GM12878 (cell line): ENCODE results near the gene CENPP. TPM values are rescaled to one million over a fixed set of nuclear protein-coding genes. Genes with fewer than 3 reads are reported as not detected.

Source experiments
- ATAC-seq: fragments of 200-7000 bp; cut with Tn5 transposase; 3 replicates; pipeline ENCODE4 v1.9.1; 2020; ENCODE audit warnings: mild to moderate bottlenecking, moderate library complexity
- BruUV-seq: library from RNA; stranded (reverse); fragments of 400-500 nt; replicated peaks from 2 replicates; lab custom pipeline; 2021; lab: Mats Ljungman, UMichigan
- CTCF ChIA-PET: fragments of 300-600 bp; sonication (Branson Sonifier 250); formaldehyde crosslinking; extraction: SDS; loops from one replicate; lab custom pipeline; 2021; ENCODE audit warnings: inconsistent platforms; lab: Yijun Ruan, JAX
- POLR2A ChIA-PET: fragments of 350-600 bp; formaldehyde crosslinking; extraction: SDS; loops from one replicate; lab custom pipeline; 2021; ENCODE audit warnings: inconsistent platforms; lab: Charles Lee
- RAD21 ChIA-PET: fragments of 300-600 bp; sonication (Branson Sonifier 250); formaldehyde crosslinking; loops from one replicate; lab custom pipeline; 2023; ENCODE audit warnings: antibody characterized with exemption; ENCODE audit not compliant: unreplicated experiment; lab: Charles Lee
- SMC1A ChIA-PET: fragments of 300-600 bp; sonication (Branson Sonifier 250); formaldehyde crosslinking; loops from one replicate; lab custom pipeline; 2023; ENCODE audit not compliant: unreplicated experiment, uncharacterized antibody; lab: Charles Lee
- DNase-seq: peaks from one replicate; pipeline ENCODE4 v3.0.0-alpha.2; 2011; ENCODE audit warnings: low read depth, low spot score
- FAIRE-seq: peaks from 3 replicates; lab custom pipeline; 2011; peaks lifted over from hg19 to GRCh38; lab: Jason Lieb, UNC
- H2AFZ ChIP-seq: 2 replicates; pipeline ENCODE4 v1.6.0; 2011; ENCODE audit warnings: low read depth, low read length, control low read depth; ENCODE audit not compliant: control insufficient read depth
- H3K27ac ChIP-seq: 2 replicates; pipeline ENCODE4 v1.5.1; 2011; ENCODE audit warnings: control low read depth; ENCODE audit not compliant: control insufficient read depth, insufficient read depth
- H3K27me3 ChIP-seq, 2 experiments: replicated peaks in 1 of 2; 2 replicates each; pipeline versions ENCODE4 v1.6.0 to v1.6.1; 2011; ENCODE audit warnings: low read length in 1 of 2; ENCODE audit not compliant: control insufficient read depth in 2 of 2, insufficient read depth in 2 of 2
- H3K36me3 ChIP-seq, 2 experiments: 2 replicates each; pipeline ENCODE4 v1.5.1; 2011; ENCODE audit warnings: low read length in 1 of 2; ENCODE audit not compliant: control insufficient read depth in 2 of 2, insufficient read depth in 2 of 2
- H3K4me1 ChIP-seq: 2 replicates; pipeline ENCODE4 v1.6.1; 2011; ENCODE audit warnings: mild to moderate bottlenecking, low read length, moderate library complexity, mixed read lengths; ENCODE audit not compliant: control insufficient read depth, insufficient read depth
- H3K4me2 ChIP-seq: 2 replicates; pipeline ENCODE4 v1.6.0; 2011; ENCODE audit warnings: control low read depth; ENCODE audit not compliant: control insufficient read depth, insufficient read depth
- H3K4me3 ChIP-seq: fragments of 200-600 bp; sonication (generic); 2 replicates; pipeline ENCODE4 v1.5.1; 2016
- H3K79me2 ChIP-seq: 2 replicates; pipeline ENCODE4 v1.6.0; 2011; ENCODE audit warnings: low read length; ENCODE audit not compliant: control insufficient read depth, insufficient read depth
- H3K9ac ChIP-seq: 2 replicates; pipeline ENCODE4 v1.8.0; 2011; ENCODE audit warnings: low read length, control low read depth, mixed read lengths; ENCODE audit not compliant: control insufficient read depth, insufficient read depth
- H3K9me3 ChIP-seq: replicated peaks from 3 replicates; pipeline ENCODE4 v1.5.1; 2011; ENCODE audit warnings: mild to moderate bottlenecking, low read length; ENCODE audit not compliant: control insufficient read depth, insufficient read depth
- H4K20me1 ChIP-seq: 2 replicates; pipeline ENCODE4 v1.6.0; 2011; ENCODE audit not compliant: control insufficient read depth, insufficient read depth
- CBFB ChIP-seq: IDR thresholded peaks from 2 replicates; pipeline ENCODE4 v1.6.1; 2016; ENCODE audit warnings: antibody characterized with exemption, low read depth
- CHD2 ChIP-seq: IDR thresholded peaks from 2 replicates; pipeline ENCODE4 v1.6.1; 2011; ENCODE audit warnings: low read depth, low read length, improper control_type of control experiment, borderline replicate concordance
- EGR1 ChIP-seq, 2 experiments: IDR thresholded peaks; 1 replicate in 1 of 2; 2 replicates in 1 of 2; pipeline ENCODE4 v1.6.1; 2011 to 2012; ENCODE audit warnings: low read depth in 2 of 2, low read length in 2 of 2, borderline replicate concordance in 1 of 2, mild to moderate bottlenecking in 1 of 2, moderate library complexity in 1 of 2
- FOS ChIP-seq: IDR thresholded peaks from 3 replicates; pipeline ENCODE4 v1.6.1; 2011; ENCODE audit warnings: borderline replicate concordance; ENCODE audit not compliant: insufficient read length; ENCODE audit errors: extremely low read depth
- FOXM1 ChIP-seq: IDR thresholded peaks from 2 replicates; pipeline ENCODE4 v1.6.1; 2012; ENCODE audit warnings: low read depth, mild to moderate bottlenecking, inconsistent platforms, low read length, moderate library complexity
- HDAC6 ChIP-seq: fragments of 200-600 bp; sonication (generic); IDR thresholded peaks from one replicate; pipeline ENCODE4 v1.8.0; 2017; ENCODE audit warnings: antibody characterized with exemption; ENCODE audit not compliant: unreplicated experiment
- JUNB ChIP-seq: IDR thresholded peaks from 2 replicates; pipeline ENCODE4 v1.6.1; 2016; ENCODE audit warnings: antibody characterized with exemption, mild to moderate bottlenecking
- KAT2A ChIP-seq: conservative IDR thresholded peaks from 2 replicates; pipeline ENCODE4 v1.6.1; 2011; ENCODE audit warnings: low read depth, low read length; ENCODE audit not compliant: control insufficient read depth
- NFYB ChIP-seq: IDR thresholded peaks from 2 replicates; pipeline ENCODE4 v1.6.1; 2011; ENCODE audit warnings: low read depth, mild to moderate bottlenecking, low read length, improper control_type of control experiment, moderate library complexity; ENCODE audit not compliant: insufficient read depth
- NR2F1 ChIP-seq: fragments of 450-650 bp; conservative IDR thresholded peaks from 2 replicates; pipeline ENCODE4 v1.6.1; 2017; ENCODE audit warnings: mild to moderate bottlenecking
- RCOR1 ChIP-seq: conservative IDR thresholded peaks from 2 replicates; pipeline ENCODE4 v1.6.1; 2012; ENCODE audit warnings: low read depth, low read length, improper control_type of control experiment
- TARDBP ChIP-seq: IDR thresholded peaks from 2 replicates; pipeline ENCODE4 v1.6.1; 2016; ENCODE audit warnings: borderline replicate concordance
- ZNF384 ChIP-seq: IDR thresholded peaks from 2 replicates; pipeline ENCODE4 v1.6.1; 2012; ENCODE audit warnings: low read depth, mild to moderate bottlenecking, low read length, improper control_type of control experiment, borderline replicate concordance
- WGBS: methylation state at CpG from one replicate; pipeline ENCODE4 v1.1.6; 2016; ENCODE audit warnings: low lambda C conversion rate; ENCODE audit not compliant: insufficient replicate concordance, insufficient coverage; ENCODE audit errors: missing lambda C conversion rate; 5-methylcytosine and 5-hydroxymethylcytosine counted together
- in situ Hi-C: fragments of 300-500 bp; cut with MboI; formaldehyde crosslinking; loops from 9 replicates; pipeline ENCODE4 v1.14.3; 2018; ENCODE audit warnings: mixed read lengths
- intact Hi-C: fragments of 100-400 bp; cut with micrococcal nuclease; formaldehyde crosslinking; loops from one replicate; pipeline ENCODE4 v1.14.2; 2022; ENCODE audit not compliant: unreplicated experiment
- polyA plus RNA-seq, 11 experiments: library from polyadenylated mRNA; depleted of rRNA in 4 of 11; unstranded in 6 of 11; stranded (reverse) in 5 of 11; fragments of >200 nt; fragmentation: Nextera tagmentation in 4 of 11; fragmentation: Illumina TruSeq in 1 of 11; extraction: Ambion mirVana in 4 of 11; extraction: Trizol in 1 of 11; gene quantifications; 1 replicate in 1 of 11; 2 replicates in 10 of 11; pipeline versions ENCODE4 v1.2.1 to v1.2.3, GENCODE V29; 2011 to 2016; ENCODE audit warnings: inconsistent platforms in 2 of 11, missing spikeins in 2 of 11, low read depth in 1 of 11
- total RNA-seq, 4 experiments: library from RNA; depleted of rRNA in 3 of 4; stranded (reverse); fragments of >200 nt in 3 of 4; fragmentation: Illumina TruSeq in 1 of 4; extraction: Trizol in 1 of 4; gene quantifications; 2 replicates each; pipeline versions ENCODE4 v1.2.1 to v1.2.3, GENCODE V29; 2013 to 2021
- TF ChIP-seq, protein P1 (sequence below): fragments of 450-650 bp; IDR thresholded peaks from 2 replicates; pipeline ENCODE4 v1.6.1; 2016; ENCODE audit warnings: mild to moderate bottlenecking

The CENPP gene
- total and polyA plus RNA-seq, 10 of the 15 experiments (the other 5 are each of a cell fraction or from before 2014, with no cell fraction given), result 9.4 to 31.4 (median 19.8) TPM

DNA sequence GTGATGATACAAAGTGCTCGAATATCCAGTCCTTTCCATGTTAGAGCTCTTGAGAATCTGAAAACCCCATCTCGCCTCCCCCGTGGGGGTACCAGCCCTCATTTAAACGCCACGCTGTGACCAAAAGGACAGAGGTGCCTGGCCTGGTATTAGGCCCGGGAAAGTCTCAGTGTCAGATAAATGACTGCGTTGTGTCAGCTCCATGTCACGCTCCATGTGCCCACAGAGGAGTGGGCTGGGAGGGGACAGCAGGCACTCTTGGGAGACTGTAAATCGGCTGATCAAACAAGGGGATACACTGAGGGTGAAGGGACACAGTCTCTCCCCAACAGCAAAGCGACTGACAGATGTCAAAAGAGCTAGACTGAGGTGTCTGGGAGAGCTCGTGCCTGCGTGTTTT lies 275.7 kb downstream of the CENPP start:
- H2AFZ ChIP-seq, result no peak overlapping the region
- H3K27ac ChIP-seq, result no peak overlapping the region
- RAD21 ChIA-PET, result no interaction called here
- 89% methylated on average over 12 of the region's 12 CpGs for WGBS
- CTCF ChIA-PET, result interaction anchor here (0.6 kb wide), 1 partner anchor 57 kb away, joined by 5 read pairs; no protein-coding TSS in a partner anchor
- no peak overlapping the region for H3K4me3 ChIP-seq
- no peaks in the 10 kb centered on the region for H3K4me1 ChIP-seq
- TF ChIP-seq KAT2A (no peak), FOXM1 (no peak), FOS (no peak), NR2F1 (no peak)
- TF ChIP-seq, all 136 proteins: peak for 0
- no TSS peak for BruUV-seq
- POLR2A ChIA-PET, result interaction anchor here (0.8 kb wide), 1 partner anchor 98 kb away, joined by 3 read pairs; no protein-coding TSS in a partner anchor
- H3K9ac ChIP-seq, result no peak overlapping the region
- no peaks in the 10 kb centered on the region for H3K36me3 ChIP-seq
- H3K79me2 ChIP-seq, result no peaks in the 10 kb centered on the region
- intact Hi-C loops (no loop called here), in situ Hi-C loops (no loop called here)
- DNase-seq (no peak), ATAC-seq (no peak), FAIRE-seq (no peak)
- H4K20me1 ChIP-seq, result no peaks in the 10 kb centered on the region
- H3K27me3 ChIP-seq, result no peaks in the 10 kb centered on the region
- SMC1A ChIA-PET, result interaction anchor here (0.9 kb wide), 1 partner anchor 8 kb away, joined by 4 read pairs; no protein-coding TSS in a partner anchor
- H3K9me3 ChIP-seq, result peaks cover 2% of the 10 kb centered on the region
- no peak overlapping the region for H3K4me2 ChIP-seq

DNA sequence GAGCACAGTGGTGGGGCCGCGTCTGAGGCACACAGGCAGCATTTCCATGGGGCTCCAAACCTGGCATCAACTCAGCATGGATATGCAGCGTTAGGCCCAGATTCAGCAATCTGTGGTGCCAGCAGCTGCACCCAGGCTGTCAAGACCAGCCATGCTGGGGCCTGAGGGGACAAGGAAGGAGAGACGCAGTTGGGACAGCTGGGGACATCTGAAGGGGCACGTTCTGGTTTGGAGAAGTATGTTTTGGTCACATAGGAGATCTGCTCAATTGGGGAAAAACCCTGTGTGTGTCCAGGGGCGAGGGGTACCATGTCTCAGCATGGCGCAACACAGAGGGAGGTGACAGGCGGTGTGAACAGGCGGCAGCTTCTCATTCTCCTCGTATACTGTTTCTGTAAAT lies 276.7 kb downstream of the CENPP start:
- intact Hi-C loops, result no loop called here
- RAD21 ChIA-PET, result no interaction called here
- Histone ChIP-seq H2AFZ (no peak overlapping the region), H3K9ac (no peak overlapping the region), H3K4me1 (no peaks in the 10 kb centered on the region; the same call in 1 of the 2 replicates), H3K27me3 (no peaks in the 10 kb centered on the region), H3K79me2 (no peaks in the 10 kb centered on the region), H3K27ac (no peak overlapping the region), H3K4me2 (no peak overlapping the region), H3K4me3 (no peak overlapping the region), H3K9me3 (peaks cover 2% of the 10 kb centered on the region), H4K20me1 (no peaks in the 10 kb centered on the region), H3K36me3 (no peaks in the 10 kb centered on the region)
- FAIRE-seq (no peak), DNase-seq (no peak), ATAC-seq (no peak)
- CTCF ChIA-PET, result interaction anchor here (1.3 kb wide), 1 partner anchor 368 kb away, joined by 3 read pairs; no protein-coding TSS in a partner anchor
- in situ Hi-C loops, result no loop called here
- BruUV-seq, result no TSS peak
- POLR2A ChIA-PET, result no interaction called here
- SMC1A ChIA-PET, result interaction anchor here (0.9 kb wide), 1 partner anchor 9 kb away, joined by 4 read pairs; no protein-coding TSS in a partner anchor
- 91% methylated on average over 10 of the region's 10 CpGs for WGBS
- no peak for TF ChIP-seq HDAC6
- no peak for TF ChIP-seq CBFB
- TF ChIP-seq NFYB, result no peak
- no peak for TF ChIP-seq JUNB
- TF ChIP-seq CHD2, result no peak
- TF ChIP-seq ZNF384, result no peak
- no peak for TF ChIP-seq EGR1 (IDR thresholded peaks at IDR 0.05; ENCODE audit: borderline replicate concordance in 1 of 2, low read depth in 2 of 2, low read length in 2 of 2)
- no peak for TF ChIP-seq TARDBP
- TF ChIP-seq, protein P1, sequence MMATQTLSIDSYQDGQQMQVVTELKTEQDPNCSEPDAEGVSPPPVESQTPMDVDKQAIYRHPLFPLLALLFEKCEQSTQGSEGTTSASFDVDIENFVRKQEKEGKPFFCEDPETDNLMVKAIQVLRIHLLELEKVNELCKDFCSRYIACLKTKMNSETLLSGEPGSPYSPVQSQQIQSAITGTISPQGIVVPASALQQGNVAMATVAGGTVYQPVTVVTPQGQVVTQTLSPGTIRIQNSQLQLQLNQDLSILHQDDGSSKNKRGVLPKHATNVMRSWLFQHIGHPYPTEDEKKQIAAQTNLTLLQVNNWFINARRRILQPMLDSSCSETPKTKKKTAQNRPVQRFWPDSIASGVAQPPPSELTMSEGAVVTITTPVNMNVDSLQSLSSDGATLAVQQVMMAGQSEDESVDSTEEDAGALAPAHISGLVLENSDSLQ, result no peak
- TF ChIP-seq RCOR1, result no peak
